Omental fat pad (tissue), 4 donors: ENCODE measurements around the gene NRXN2. TPM values are rescaled to one million over a fixed set of nuclear protein-coding genes. Genes with fewer than 3 reads are reported as not detected.

Experiments used
- ATAC-seq: fragments of 150-250 bp; one replicate; pipeline ENCODE4 v1.9.1; 2016; ENCODE audit warnings: mild to moderate bottlenecking, moderate library complexity; ENCODE audit not compliant: low FRiP score
- DNase-seq: peaks from one replicate; pipeline ENCODE4 v3.0.0-alpha.2; 2019; ENCODE audit warnings: low spot score
- total RNA-seq, 4 donors: library from RNA; depleted of rRNA; stranded (reverse); fragments of >200 nt; gene quantifications; one replicate each; pipeline ENCODE4 v1.1.0, GENCODE V29; 2016
- TF ChIP-seq, protein P1 (sequence below), 3 donors: fragments of 450-650 bp; IDR thresholded peaks; one replicate each; pipeline ENCODE4 v1.5.1; 2016 to 2017; ENCODE audit warnings: antibody characterized with exemption in 3 of 3, mild to moderate bottlenecking in 3 of 3, moderate library complexity in 2 of 3

The NRXN2 gene
- total RNA-seq, 4 donors from 2014 or later: 1.5 to 6.3 (median 3.4) TPM

DNA sequence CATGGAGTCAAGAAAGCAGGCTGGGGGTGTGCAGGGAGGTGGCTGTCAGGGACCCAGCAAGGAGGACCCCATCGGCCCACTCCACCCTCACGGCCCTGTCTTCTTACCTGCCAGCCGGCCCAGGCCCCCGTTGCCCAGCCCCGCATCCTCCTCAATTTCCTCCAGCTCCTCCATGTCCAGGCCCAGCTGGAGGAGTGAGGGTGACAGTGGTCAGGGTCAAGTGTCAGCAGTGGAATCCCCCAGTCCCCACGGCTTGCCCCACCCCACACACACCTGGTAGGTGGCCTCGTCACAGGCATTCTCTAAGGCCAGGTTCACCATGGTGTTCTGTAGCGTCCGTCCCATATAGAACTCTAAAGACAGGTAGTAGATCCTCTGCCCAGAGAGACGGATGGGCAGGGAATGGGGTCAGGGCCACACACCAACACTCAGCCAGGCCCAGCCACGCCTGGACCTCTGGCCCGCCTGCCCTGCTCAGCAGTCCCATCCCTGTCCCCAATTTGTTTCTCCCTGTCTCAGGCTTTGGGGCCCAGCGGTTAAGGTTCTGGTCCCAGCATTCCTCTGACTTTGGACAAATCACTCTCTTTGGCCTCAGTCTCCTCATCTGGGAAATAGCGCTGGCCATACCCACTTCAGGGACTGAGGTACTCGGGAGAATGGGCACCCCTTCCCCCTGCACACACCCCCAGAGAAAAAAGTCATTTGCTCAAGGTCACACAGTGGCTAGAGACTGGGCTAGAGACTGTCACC, 35.5 kb upstream of the NRXN2 start:
- no peak for ATAC-seq
- DNase-seq: no peak
- TF ChIP-seq, protein P1, sequence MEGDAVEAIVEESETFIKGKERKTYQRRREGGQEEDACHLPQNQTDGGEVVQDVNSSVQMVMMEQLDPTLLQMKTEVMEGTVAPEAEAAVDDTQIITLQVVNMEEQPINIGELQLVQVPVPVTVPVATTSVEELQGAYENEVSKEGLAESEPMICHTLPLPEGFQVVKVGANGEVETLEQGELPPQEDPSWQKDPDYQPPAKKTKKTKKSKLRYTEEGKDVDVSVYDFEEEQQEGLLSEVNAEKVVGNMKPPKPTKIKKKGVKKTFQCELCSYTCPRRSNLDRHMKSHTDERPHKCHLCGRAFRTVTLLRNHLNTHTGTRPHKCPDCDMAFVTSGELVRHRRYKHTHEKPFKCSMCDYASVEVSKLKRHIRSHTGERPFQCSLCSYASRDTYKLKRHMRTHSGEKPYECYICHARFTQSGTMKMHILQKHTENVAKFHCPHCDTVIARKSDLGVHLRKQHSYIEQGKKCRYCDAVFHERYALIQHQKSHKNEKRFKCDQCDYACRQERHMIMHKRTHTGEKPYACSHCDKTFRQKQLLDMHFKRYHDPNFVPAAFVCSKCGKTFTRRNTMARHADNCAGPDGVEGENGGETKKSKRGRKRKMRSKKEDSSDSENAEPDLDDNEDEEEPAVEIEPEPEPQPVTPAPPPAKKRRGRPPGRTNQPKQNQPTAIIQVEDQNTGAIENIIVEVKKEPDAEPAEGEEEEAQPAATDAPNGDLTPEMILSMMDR (IDR thresholded peaks at IDR 0.05): no peak

DNA sequence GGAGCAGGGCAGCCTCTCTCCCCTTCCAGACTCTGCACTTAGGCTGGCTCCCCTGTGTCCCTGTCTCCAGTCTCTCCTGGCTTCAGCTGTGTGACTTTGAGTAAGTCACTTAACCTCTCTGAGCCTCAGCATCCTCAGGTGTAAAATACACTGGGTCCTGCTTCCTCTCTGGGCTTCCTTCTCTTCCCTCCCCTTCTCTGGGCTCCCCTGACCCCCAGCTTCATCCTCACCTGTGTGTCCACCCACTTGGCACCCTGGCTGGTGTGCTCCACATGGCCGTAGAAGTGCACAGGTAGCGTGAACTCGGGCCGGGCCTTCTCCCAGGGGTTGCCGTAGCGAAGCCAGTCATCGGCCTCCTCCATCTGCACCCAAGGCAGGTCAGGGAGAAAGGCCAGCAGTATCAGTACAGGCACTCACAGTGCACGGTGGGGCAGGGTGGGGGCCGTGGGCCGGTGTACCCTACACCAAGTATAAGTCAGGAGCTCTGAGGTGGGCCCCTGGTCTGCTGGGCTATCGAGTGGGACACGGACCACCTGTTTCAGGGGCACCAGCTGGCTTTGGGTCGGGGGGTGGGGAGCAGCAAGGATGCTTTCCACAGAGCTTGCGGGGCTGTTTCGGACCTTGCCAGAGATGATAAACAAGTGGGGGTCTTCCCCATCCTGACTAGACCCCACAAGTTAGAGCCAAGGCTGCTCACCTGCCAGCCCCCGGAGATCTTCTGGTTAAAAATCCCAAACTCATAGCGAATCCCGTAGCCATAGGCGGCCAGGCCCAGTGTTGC, 34.7 kb upstream of the NRXN2 start:
- no peak for ATAC-seq
- DNase-seq: no peak
- TF ChIP-seq, protein P1 (IDR thresholded peaks at IDR 0.05): no peak

DNA sequence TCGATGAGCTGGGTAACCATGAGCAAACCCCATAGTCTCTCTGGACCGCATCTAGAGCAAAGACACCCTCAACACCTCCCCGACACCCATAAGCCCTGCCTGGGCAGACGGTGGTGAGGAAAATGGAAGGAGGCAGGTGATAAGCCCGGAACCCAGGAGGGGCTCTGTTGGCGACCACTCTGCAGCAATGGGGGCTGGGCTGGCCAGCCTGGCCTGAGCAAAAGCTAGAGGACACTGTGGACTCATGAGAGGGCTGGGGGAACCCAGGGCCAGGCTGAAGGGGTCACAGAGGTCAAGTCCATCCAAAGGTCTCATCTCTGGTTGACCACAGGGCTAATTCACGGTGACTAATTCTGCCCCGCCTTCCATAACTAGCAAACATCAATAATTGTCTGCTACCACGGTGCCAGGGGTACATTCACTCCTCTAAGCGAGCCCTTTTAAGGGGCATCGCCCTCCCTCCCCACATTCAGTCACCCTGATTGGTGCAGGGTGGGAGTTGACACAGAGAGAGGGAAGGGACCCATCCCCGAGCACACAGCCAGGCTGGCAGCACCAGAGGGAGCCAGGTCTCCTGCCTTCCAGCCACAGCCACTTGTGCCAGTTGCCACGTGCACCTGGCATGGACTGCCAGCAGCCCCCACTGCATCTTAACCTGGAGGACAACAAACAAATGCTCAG, 32.8 kb upstream of the NRXN2 start:
- TF ChIP-seq, protein P1 (IDR thresholded peaks at IDR 0.05): no peak
- DNase-seq: no peak

DNA sequence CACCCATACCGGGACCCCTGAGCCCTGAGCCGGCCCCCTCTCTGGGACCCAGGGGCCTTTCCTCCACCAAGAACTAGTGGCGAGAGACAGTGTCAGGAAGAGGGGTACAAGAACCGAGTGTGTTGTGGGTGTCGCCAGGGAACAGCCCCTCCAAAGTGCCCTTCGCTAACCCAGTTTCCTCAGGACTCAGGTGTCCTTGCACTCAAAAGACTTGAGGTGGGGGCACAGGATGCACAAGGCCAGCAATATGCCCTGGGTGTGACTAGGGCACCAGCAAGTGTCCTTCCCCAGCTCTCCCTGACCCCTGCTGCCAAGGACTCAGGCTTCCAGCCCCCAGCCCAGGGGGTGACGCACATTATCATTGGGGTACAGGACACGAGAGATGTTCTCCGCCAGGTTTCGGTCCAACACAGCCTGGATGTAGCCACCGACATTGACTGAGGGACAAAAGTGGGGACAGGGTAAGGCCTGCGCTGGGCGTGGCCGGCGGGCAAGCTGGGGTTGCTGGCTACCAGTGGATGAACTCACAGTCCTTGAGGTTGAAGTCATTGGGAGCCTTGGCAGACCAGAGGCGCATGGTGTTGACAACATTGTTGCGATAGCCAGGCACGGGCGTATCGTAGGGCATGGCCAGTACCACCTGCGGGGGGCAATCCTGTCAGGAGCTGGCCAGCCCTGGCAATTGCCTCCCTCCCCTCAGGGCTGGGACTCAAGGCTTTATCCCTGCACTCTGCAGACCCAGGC, 32.1 kb upstream of the NRXN2 start:
- no peak for ATAC-seq
- TF ChIP-seq, protein P1 (IDR thresholded peaks at IDR 0.05): no peak
- DNase-seq: no peak

More for the DNA sequence above, 32.8 kb upstream of the NRXN2 start:
- ATAC-seq: no peak

DNA sequence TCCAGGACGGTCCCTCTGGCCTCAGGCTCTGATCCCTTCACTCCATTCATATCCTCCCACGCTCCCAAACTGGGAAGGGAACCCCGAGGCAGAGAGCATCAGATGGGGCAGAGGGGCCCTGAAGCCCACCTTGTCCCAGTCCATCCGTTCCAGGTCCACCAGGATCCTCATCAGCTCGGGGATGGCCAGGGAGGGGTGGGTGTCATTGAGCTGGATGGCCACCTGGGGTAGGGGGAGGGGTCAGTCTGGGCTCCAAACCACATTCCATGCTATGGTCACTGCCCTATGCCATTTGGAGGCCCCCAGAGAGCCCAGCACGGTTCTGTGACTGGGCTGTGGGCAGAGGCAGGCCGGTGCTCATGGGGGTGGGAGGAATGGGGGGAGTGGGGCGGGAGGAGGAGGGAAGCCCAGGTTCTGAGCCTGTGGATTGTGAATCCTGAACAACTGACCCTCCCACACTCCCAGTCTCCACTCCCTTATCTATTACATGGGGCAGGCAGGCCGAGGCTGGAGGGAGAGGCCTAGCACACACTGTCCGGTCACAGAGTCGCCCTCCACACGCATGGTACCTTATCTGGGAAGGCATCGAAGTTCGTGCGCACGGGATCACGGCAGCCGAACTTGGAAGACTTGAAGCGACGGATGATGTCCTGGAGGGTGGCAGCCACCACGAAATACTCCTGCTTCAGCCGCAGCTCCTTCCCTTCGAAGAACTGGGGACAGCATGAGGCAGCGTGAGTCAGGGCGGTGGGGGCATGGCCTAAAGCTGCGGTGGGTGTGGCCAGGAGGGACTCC, 31.3 kb upstream of the NRXN2 start:
- TF ChIP-seq, protein P1 (IDR thresholded peaks at IDR 0.05): no peak
- no peak for DNase-seq
- ATAC-seq: no peak
